HG03521 (cell line): ENCODE measurements around the gene SH3BP5.
A peak's percentile ranks its signal among the peaks of the same experiment; 100 is the strongest.

Source experiments
- ATAC-seq: cut with Tn5 transposase; IDR thresholded peaks from one replicate; pipeline ENCODE4 v1.9.1; 2021; ENCODE audit warnings: mild to moderate bottlenecking, moderate library complexity; ENCODE audit not compliant: unreplicated experiment

Gene SH3BP5

GRCh38 chr3:15207836-15208504 is 124.4 kb downstream of the SH3BP5 start:
- ATAC-seq, result no peak

DNA sequence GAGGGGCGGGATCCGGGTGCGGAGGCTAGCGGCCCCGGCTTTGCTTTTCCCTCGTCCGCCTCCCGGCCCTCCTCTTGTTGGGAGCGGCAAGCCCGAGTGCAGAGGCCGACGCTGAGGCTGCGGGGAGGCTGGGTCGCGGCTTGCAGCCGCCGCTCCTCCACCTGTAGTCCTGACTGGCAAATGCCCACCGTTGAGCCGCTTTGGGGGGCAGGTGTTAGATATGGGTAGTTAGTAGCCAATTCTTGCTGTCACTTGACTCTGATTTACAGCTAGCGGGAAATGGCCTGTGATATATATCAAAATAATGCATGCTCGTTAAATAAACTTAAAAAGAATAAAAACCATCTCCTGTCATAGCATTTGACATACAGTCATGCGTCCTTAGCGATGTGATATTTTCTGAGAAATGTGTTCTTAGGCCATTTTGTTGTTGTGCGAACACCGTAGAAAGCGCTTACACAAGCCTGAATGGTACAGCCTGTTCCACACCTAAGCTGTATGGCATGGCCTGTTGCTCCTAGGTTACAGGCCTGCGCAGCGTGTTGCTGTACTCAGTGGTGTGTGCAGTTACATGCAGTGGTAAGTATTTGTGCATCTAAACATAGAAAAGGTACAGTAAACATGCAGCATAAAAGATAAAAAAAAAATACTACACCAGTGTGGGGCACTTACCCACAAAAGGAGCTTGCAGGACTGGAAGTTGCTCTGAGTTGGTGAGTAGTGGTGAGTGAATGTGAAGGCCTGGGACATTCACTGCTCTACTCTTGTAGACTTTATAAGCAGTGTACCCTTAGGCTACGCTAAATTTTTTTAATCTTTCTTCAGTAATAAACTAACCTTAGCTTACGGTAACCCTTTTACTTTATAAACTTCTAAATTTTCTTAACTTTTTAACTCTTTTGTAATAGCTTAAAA is 125.5 kb downstream of the SH3BP5 start:
- ATAC-seq, result no peak

- peak; percentile 89 for ATAC-seq
Observed at GRCh38 chr3:15205934-15206661, 126.3 kb downstream of the SH3BP5 start, which contains the start of gene CAPN7. TSS of gene CAPN7 (plus strand) at chr3:15206246. CDS start at chr3:15206496, 250 bp downstream.

DNA sequence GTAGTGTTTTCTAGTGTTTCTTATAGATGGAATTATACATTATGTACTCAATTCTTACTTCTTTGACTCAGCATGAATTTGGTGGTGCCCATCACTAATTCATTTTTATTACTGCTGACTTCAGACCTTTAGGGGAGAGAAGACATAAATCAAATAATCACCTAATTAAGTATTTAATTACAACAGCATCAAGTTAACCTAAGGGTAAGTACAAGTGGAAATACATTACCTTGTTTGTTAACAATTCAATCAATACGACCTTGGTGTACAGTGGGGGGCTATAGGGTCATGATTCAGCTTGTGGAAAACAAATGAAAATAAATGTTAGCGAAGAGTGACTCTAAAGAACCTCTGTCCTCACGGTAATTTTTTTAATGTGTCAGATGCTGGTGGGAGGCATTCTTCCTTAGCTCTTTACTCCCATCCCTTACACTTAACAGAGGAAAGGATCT is 126.9 kb downstream of the SH3BP5 start:
- ATAC-seq, result no peak
